Measurements from ENCODE around the gene MORF4L1.

The MORF4L1 gene

DNA sequence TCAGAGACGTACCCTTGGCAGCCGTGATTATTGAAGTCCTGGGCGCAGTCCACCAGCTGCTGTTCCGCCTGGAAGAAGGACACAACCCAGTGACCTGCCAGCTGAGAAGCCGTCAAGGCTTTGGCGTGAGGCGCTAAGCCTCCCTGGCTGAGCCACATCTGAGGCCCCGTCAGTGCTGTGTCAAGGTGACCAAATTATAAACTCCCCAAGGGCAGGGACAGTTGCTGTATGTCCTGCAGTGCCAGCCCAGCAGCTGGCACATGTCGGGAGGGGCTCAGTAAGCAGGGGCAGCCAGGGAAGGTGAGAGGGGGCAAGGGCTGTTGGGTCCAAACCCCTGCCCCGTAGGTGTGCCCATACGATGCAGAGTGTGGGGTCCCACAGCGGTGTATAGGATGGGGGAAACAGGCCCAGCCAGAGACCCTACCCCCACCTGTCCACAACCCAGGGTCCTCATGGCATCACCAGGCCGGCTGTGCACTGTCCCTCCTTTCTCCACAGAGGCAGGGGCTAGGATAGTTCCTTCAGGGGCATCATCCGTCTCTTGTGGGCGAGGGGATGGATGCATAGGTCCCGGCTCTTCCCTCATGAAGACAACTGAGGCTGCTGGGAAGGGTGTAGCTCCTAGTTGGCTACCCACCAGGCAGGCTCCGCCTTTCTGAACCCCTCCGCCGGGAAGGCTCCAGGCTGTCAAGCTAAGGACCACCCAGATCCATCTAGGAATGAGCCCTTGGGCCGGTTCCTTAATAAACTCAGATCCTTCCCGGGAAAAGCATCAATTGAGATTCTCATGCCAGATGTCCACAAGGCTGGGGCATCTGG is 59.0 kb downstream of the MORF4L1 start:
- no peak overlapping the region for H3K27ac ChIP-seq (ENCODE audit: low read depth, low read length, poor library complexity, severe bottlenecking)
- peaks cover 44% of the 10 kb centered on the region for H3K36me3 ChIP-seq (ENCODE audit: insufficient read depth, low read length)

GRCh38 chr15:78932258-78932808 is 59.6 kb downstream of the MORF4L1 start:
- Histone ChIP-seq H3K27me3 (ENCODE audit: insufficient read depth, low read length) (no peaks in the 10 kb centered on the region), H3K79me2 (ENCODE audit: insufficient read depth, low read length) (no peaks in the 10 kb centered on the region), H3K36me3 (ENCODE audit: insufficient read depth, low read length) (peaks cover 44% of the 10 kb centered on the region), H3K27ac (ENCODE audit: low read depth, low read length, poor library complexity, severe bottlenecking) (no peak overlapping the region), H3F3A (ENCODE audit: insufficient read depth, low read length) (no peaks in the 10 kb centered on the region), H3K9me2 (ENCODE audit: low read depth, low read length) (no peaks in the 10 kb centered on the region), H3K9ac (ENCODE audit: low read length) (no peak overlapping the region), H3K4me2 (ENCODE audit: low read length) (no peak overlapping the region), H3K4me3 (ENCODE audit: low read depth, low read length, poor library complexity, severe bottlenecking) (no peak overlapping the region), H4K20me1 (ENCODE audit: insufficient read depth, low read length) (no peaks in the 10 kb centered on the region), H3K4me1 (ENCODE audit: insufficient read depth, low read length, severe bottlenecking) (peaks cover 4% of the 10 kb centered on the region), H3K9me3 (ENCODE audit: low read length) (no peaks in the 10 kb centered on the region), H2AFZ (ENCODE audit: low read length) (no peak overlapping the region)
- TF ChIP-seq CTCF (IDR thresholded peaks at IDR 0.05; ENCODE audit: low read length) (no peak), EZH2 (IDR thresholded peaks at IDR 0.05; ENCODE audit: borderline replicate concordance, low read length) (no peak)

More for the DNA sequence above, 59.0 kb downstream of the MORF4L1 start:
- Histone ChIP-seq H3K9me3 (ENCODE audit: low read length) (no peaks in the 10 kb centered on the region), H3K9me2 (ENCODE audit: low read depth, low read length) (no peaks in the 10 kb centered on the region), H3K27me3 (ENCODE audit: insufficient read depth, low read length) (no peaks in the 10 kb centered on the region), H3K4me1 (ENCODE audit: insufficient read depth, low read length, severe bottlenecking) (peaks cover 9% of the 10 kb centered on the region), H3K9ac (ENCODE audit: low read length) (no peak overlapping the region), H3K4me3 (ENCODE audit: low read depth, low read length, poor library complexity, severe bottlenecking) (no peak overlapping the region), H3K79me2 (ENCODE audit: insufficient read depth, low read length) (no peaks in the 10 kb centered on the region), H3K4me2 (ENCODE audit: low read length) (no peak overlapping the region), H2AFZ (ENCODE audit: low read length) (no peak overlapping the region), H4K20me1 (ENCODE audit: insufficient read depth, low read length) (no peaks in the 10 kb centered on the region), H3F3A (ENCODE audit: insufficient read depth, low read length) (no peaks in the 10 kb centered on the region)
- TF ChIP-seq EZH2 (IDR thresholded peaks at IDR 0.05; ENCODE audit: borderline replicate concordance, low read length) (no peak), CTCF (IDR thresholded peaks at IDR 0.05; ENCODE audit: low read length) (no peak)

- H3K9me2 ChIP-seq (ENCODE audit: low read depth, low read length), result no peaks in the 10 kb centered on the region
- H3K36me3 ChIP-seq (ENCODE audit: insufficient read depth, low read length), result peaks cover 39% of the 10 kb centered on the region
- no peak overlapping the region for H3K4me2 ChIP-seq (ENCODE audit: low read length)
- H3K79me2 ChIP-seq (ENCODE audit: insufficient read depth, low read length), result no peaks in the 10 kb centered on the region
- H3K27me3 ChIP-seq (ENCODE audit: insufficient read depth, low read length), result no peaks in the 10 kb centered on the region
- peaks cover 5% of the 10 kb centered on the region for H3K4me1 ChIP-seq (ENCODE audit: insufficient read depth, low read length, severe bottlenecking)
- H3K27ac ChIP-seq (ENCODE audit: low read depth, low read length, poor library complexity, severe bottlenecking), result no peak overlapping the region
- no peaks in the 10 kb centered on the region for H3K9me3 ChIP-seq (ENCODE audit: low read length)
- H3K4me3 ChIP-seq (ENCODE audit: low read depth, low read length, poor library complexity, severe bottlenecking), result no peak overlapping the region
- no peak overlapping the region for H2AFZ ChIP-seq (ENCODE audit: low read length)
- no peaks in the 10 kb centered on the region for H3F3A ChIP-seq (ENCODE audit: insufficient read depth, low read length)
- TF ChIP-seq EZH2 (IDR thresholded peaks at IDR 0.05; ENCODE audit: borderline replicate concordance, low read length) (no peak), CTCF (IDR thresholded peaks at IDR 0.05; ENCODE audit: low read length) (no peak)
- H4K20me1 ChIP-seq (ENCODE audit: insufficient read depth, low read length), result no peaks in the 10 kb centered on the region
- H3K9ac ChIP-seq (ENCODE audit: low read length), result no peak overlapping the region
Measured at GRCh38 chr15:78933187-78933822, 60.6 kb downstream of the MORF4L1 start.

Measured in OCI-LY1 (cell line).